ENCODE data around the gene SARNP. TPM values are rescaled to one million over a fixed set of nuclear protein-coding genes. Genes with fewer than 3 reads are reported as not detected.

The SARNP gene
- total RNA-seq, 5 donors from 2014 or later (not counting 1 experiment from before 2014, with no cell fraction given): 36.9 to 50.3 (median 46.8) TPM

DNA sequence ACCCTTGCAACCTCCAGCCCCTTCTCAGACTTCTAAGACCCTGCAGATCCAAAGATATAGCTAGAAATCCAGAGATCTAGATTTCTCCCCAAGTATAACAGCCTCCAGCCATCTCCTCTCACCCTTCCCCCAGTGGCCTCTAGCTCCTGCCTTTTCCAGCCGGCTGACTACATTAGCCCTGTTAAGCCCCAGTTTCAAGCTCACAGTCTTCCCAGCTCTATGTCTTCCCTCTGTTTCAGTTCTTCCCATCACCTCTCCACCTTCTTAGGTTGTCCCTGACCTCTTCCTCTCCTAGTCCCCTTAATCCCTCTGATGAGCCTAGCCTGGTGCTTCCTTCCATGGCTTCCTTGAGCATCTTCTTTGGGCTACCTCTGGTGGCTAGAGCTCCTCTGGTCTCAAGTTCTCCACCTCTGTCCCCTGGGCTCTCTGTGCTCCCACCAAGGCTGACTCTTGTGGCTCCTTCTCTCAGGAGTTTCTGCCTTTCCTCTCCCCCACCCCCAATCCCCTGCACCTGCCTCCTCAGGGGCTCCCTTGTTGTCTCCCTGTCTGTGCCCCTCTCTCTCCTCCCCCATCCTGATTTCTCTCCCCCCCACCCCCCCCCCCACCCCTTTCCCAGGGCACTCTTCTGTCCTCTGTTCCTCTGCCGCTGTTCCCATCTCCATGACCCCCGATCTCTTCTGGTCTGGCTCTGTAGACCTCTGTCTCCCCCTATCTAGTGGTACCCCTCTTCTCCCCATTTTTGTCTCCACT, 75.4 kb downstream of the SARNP start:
- H3K9me3 Mint-ChIP-seq: no peaks in the 10 kb centered on the region

DNA sequence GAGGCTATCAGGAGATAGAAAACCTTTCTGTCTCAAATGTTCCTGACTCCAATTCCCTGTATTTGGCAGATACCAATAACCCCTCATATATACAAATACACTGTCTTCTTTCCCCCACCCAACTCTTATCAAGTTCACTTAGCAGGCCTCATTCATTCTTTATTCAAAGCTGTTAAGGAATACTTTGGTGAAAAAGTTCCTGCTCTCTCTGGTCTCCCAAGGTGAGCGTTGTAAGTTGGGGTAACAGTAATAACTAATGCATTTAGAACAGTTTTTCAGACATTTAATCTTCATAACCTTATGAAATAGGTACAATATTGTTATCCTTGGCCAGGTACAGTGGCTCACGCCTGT, 78.5 kb downstream of the SARNP start:
- H3K9me3 Mint-ChIP-seq: no peaks in the 10 kb centered on the region
- no peaks in the 10 kb centered on the region for H3K36me3 Mint-ChIP-seq
- CTCF ChIA-PET: interaction anchor here (0.6 to 5.0 kb wide), 36 partner anchors 8 to 720 kb away, joined by 3 to 47 read pairs (median 5); partner anchors contain the start of genes ORMDL2 (in 2 of the 2), SARNP (in 2 of the 2), BLOC1S1 (in 1 of the 2) and CD63 (in 1 of the 2)
- H3K27me3 Mint-ChIP-seq: no peaks in the 10 kb centered on the region
- peaks cover 7 to 35% of the 10 kb centered on the region in 2 experiments for H3K4me1 ChIP-seq (ENCODE audit: control insufficient read depth in 1 of 2, extremely low read depth in 1 of 2, insufficient read depth in 2 of 2, low read length in 2 of 2)
- H3K27ac Mint-ChIP-seq: peak overlapping the region; percentile 92 to 97
- POLR2A ChIA-PET: interaction anchor here in 1 of 2 donors (0.6 kb wide), 1 partner anchor 902 kb away, joined by 12 read pairs; no protein-coding TSS in a partner anchor
- H3K4me3 ChIP-seq (ENCODE audit: control insufficient read depth in 1 of 2, extremely low read depth in 1 of 2, low read length in 1 of 2): peak overlapping the region; percentile 51 to 70
- ATAC-seq (replicated peaks in 1 of 4): no peak
- peaks cover 23 to 35% (median 35%) of the 10 kb centered on the region in 3 donors for H3K4me1 Mint-ChIP-seq
- no peaks in the 10 kb centered on the region for H3K36me3 ChIP-seq (ENCODE audit: control insufficient read depth in 2 of 2, extremely low read depth in 1 of 2, insufficient read depth in 1 of 2, low read length in 1 of 2)
- H3K27ac ChIP-seq (ENCODE audit: low read length): peak overlapping the region; percentile 26
- no peaks in the 10 kb centered on the region for H3K9me3 ChIP-seq
- peak overlapping the region; percentile 79 to 85 (median 85) for H3K4me3 Mint-ChIP-seq
- 86% methylated on average over 1 of the region's 2 CpGs for WGBS (ENCODE audit: insufficient coverage)
- H3K27me3 ChIP-seq (replicated peaks in 1 of 2; ENCODE audit: control insufficient read depth in 2 of 2, extremely low read depth in 1 of 2, insufficient read depth in 2 of 2, low read length in 1 of 2): no peaks in the 10 kb centered on the region
- DNase-seq: no peak

More for the DNA sequence above, 75.4 kb downstream of the SARNP start:
- ATAC-seq (replicated peaks in 1 of 4) (no peak), DNase-seq (no peak)
- peak overlapping the region in 1 of 2 donors; percentile 48 for H3K4me3 ChIP-seq (ENCODE audit: control insufficient read depth in 1 of 2, extremely low read depth in 1 of 2, low read length in 1 of 2)
- no peaks in the 10 kb centered on the region for H3K9me3 ChIP-seq
- no peaks in the 10 kb centered on the region for H3K27me3 Mint-ChIP-seq
- POLR2A ChIA-PET: no interaction called here
- H3K4me1 Mint-ChIP-seq: peaks cover 42 to 57% (median 52%) of the 10 kb centered on the region in 3 donors
- CTCF ChIA-PET: interaction anchor here in 1 of 2 donors (0.6 to 5.0 kb wide), 4 partner anchors 76 to 1575 kb away, joined by 3 to 28 read pairs (median 3); partner anchors contain the start of genes ORMDL2 and SARNP
- peaks cover 14 to 46% of the 10 kb centered on the region in 2 experiments for H3K4me1 ChIP-seq (ENCODE audit: control insufficient read depth in 1 of 2, extremely low read depth in 1 of 2, insufficient read depth in 2 of 2, low read length in 2 of 2)
- peak overlapping the region; percentile 62 to 78 for H3K27ac Mint-ChIP-seq
- WGBS (ENCODE audit: insufficient coverage): 56% methylated on average over 3 of the region's 3 CpGs
- no peaks in the 10 kb centered on the region for H3K27me3 ChIP-seq (replicated peaks in 1 of 2; ENCODE audit: control insufficient read depth in 2 of 2, extremely low read depth in 1 of 2, insufficient read depth in 2 of 2, low read length in 1 of 2)
- H3K27ac ChIP-seq (ENCODE audit: low read length): peak overlapping the region; percentile 52
- H3K36me3 ChIP-seq (ENCODE audit: control insufficient read depth in 2 of 2, extremely low read depth in 1 of 2, insufficient read depth in 1 of 2, low read length in 1 of 2): no peaks in the 10 kb centered on the region
- H3K4me3 Mint-ChIP-seq: peak overlapping the region; percentile 77 to 90 (median 79)
- no peaks in the 10 kb centered on the region for H3K36me3 Mint-ChIP-seq

DNA sequence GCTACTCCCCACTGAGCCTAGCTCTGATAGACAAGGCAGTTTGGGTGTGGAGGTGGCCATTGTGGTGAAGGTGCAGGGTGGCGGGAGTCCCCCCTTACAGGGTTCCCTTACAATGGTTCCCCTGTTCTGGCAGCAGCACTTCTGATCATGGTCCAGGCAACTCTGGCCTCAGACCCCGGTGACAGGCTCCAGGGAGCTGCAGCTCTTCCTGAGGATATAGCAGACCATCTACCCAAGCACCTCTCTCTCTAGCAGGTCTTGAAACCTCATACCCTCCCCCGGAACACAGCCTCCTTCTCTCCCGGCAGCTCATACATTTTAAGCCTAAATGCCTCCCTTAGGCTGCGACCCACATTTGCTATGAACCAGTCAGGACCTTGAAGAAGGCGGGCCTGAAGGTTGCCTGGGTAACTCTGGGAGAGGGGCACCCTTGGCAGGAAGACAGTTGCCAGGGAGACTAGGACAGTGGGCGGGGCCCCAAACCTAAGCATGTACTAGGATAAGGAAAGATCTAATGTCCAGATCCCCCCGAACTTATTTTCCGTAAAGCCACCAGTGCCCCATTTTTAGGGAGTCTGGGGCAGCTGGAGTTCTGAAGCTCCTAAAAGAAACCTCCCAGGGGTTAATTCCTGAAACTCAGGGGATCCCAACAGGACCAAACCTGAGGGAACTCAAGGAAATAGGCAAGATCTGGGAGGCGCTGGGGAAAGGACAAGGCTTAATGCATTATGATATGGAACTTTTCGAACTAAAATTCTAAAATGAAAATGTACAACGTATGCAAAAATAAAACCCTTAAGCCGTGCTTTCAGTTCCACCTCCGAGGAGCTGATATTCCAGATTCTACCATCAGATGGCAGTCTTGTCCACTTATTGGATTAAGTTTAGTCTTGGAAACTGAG, 79.2 kb downstream of the SARNP start:
- 2% methylated on average over 7 of the region's 14 CpGs for WGBS (ENCODE audit: insufficient coverage)
- Mint-ChIP-seq H3K36me3 (no peaks in the 10 kb centered on the region), H3K27ac (peak overlapping the region; percentile 92 to 97), H3K4me3 (peak overlapping the region; percentile 79 to 85 (median 85)), H3K9me3 (no peaks in the 10 kb centered on the region), H3K4me1 (peaks cover 22 to 33% (median 31%) of the 10 kb centered on the region in 3 donors), H3K27me3 (no peaks in the 10 kb centered on the region)
- peak; percentile 74 to 78 (median 76) for ATAC-seq (replicated peaks in 1 of 4)
- H3K27me3 ChIP-seq (replicated peaks in 1 of 2; ENCODE audit: control insufficient read depth in 2 of 2, extremely low read depth in 1 of 2, insufficient read depth in 2 of 2, low read length in 1 of 2): no peaks in the 10 kb centered on the region
- CTCF ChIA-PET: interaction anchor here (0.5 to 5.0 kb wide), 44 partner anchors 9 to 721 kb away, joined by 3 to 47 read pairs (median 5); partner anchors contain the start of genes BLOC1S1 (in 2 of the 2), ORMDL2 (in 2 of the 2), SARNP (in 2 of the 2) and CD63 (in 1 of the 2)
- DNase-seq: peak; percentile 47 to 92 (median 67)
- H3K4me3 ChIP-seq (ENCODE audit: control insufficient read depth in 1 of 2, extremely low read depth in 1 of 2, low read length in 1 of 2): peak overlapping the region; percentile 51 to 70
- H3K36me3 ChIP-seq (ENCODE audit: control insufficient read depth in 2 of 2, extremely low read depth in 1 of 2, insufficient read depth in 1 of 2, low read length in 1 of 2): no peaks in the 10 kb centered on the region
- peak overlapping the region; percentile 50 for H3K27ac ChIP-seq (ENCODE audit: low read length)
- H3K4me1 ChIP-seq (ENCODE audit: control insufficient read depth in 1 of 2, extremely low read depth in 1 of 2, insufficient read depth in 2 of 2, low read length in 2 of 2): peaks cover 6 to 29% of the 10 kb centered on the region in 2 experiments
- no peaks in the 10 kb centered on the region for H3K9me3 ChIP-seq
- POLR2A ChIA-PET: interaction anchor here (0.6 to 1.1 kb wide), 8 partner anchors 9 to 903 kb away, joined by 3 to 13 read pairs (median 4); partner anchors contain the start of gene BLOC1S1 (in 1 of the 2)

DNA sequence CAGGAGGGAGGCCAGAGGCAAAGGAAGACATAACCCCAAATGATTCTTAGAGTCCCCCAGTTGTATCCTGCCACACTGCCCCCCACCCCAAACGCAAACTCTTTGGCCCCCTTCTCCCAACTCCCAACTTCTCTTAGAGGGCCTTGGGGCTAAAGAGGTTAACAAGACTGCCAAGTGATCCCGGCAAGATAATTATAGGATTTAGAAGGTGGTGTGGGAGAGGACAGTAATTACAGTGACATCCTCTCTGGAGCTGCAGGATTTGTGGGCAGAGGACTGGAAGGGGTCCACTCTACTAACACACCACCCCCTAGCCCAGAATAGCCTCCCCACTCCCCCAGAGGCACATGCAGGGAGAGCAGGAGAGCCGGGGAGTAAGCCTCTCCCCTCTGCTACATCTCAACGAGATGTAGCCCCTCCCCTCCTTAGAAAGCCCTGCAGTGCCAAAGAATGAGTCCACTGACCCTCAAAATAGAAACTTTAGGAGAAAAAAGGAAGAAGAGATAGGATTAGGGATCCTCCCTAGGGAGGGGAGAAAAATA, 79.9 kb downstream of the SARNP start:
- no peak for ATAC-seq (replicated peaks in 1 of 4)
- WGBS (ENCODE audit: insufficient coverage): no CpG with 5 or more reads among the region's 4 CpGs

DNA sequence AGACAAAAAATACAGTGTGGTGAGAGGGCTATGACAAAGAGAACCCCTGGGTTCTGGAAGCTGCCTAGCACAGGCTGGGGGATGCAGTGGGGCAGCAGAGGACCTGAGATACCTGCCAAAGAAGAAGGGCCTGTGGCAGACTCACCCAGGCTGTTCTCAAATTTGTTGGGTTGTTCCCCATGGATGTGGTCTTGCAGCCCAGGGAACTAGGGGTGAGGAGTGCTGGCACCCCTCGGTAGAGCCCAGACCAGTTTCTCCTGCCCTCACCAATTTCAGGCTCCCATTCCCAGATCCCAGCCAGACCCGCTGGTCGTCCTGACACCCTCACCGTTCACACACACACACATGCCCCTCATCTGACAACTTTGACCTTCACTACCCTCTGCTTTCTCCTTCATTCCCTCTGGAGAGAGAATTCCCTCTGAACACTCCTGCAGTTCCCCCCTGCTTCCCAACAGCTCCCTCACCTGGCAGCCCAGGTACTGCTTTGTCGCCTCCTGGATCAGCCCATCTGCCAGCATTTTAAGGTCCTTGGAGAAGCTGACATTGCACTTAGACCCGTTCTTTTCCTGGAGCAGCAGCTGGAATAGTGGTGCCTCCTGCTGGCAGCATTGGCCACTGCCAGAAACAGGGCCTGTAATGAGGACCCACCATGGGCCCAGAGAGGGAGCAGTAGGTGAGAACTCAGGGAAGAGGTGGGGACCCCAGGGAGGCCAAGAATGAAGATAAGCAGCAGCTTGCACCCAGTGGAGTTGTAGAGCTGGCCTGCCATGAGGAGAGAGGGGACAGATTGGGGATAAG, 80.5 kb downstream of the SARNP start:
- ChIA-PET POLR2A (no interaction called here), CTCF (interaction anchor here (0.7 to 3.4 kb wide), 12 partner anchors 7 to 452 kb away, joined by 3 to 30 read pairs (median 4); partner anchors contain the start of genes CD63 (in 1 of the 2), DNAJC14 (in 1 of the 2), ORMDL2 (in 1 of the 2) and SARNP (in 1 of the 2))
- peaks cover 6 to 24% of the 10 kb centered on the region in 2 experiments for H3K4me1 ChIP-seq (ENCODE audit: control insufficient read depth in 1 of 2, extremely low read depth in 1 of 2, insufficient read depth in 2 of 2, low read length in 2 of 2)
- Mint-ChIP-seq H3K27ac (peak overlapping the region; percentile 92 to 97), H3K27me3 (no peaks in the 10 kb centered on the region), H3K4me1 (peaks cover 18 to 24% (median 23%) of the 10 kb centered on the region in 3 donors), H3K4me3 (peak overlapping the region; percentile 61 to 79 (median 70)), H3K9me3 (no peaks in the 10 kb centered on the region), H3K36me3 (no peaks in the 10 kb centered on the region)
- ATAC-seq (replicated peaks in 1 of 4) (peak; percentile 28 to 44 (median 39)), DNase-seq (peak in 24 of 35 experiments; percentile 12 to 70 (median 46))
- no peaks in the 10 kb centered on the region for H3K36me3 ChIP-seq (ENCODE audit: control insufficient read depth in 2 of 2, extremely low read depth in 1 of 2, insufficient read depth in 1 of 2, low read length in 1 of 2)
- H3K27ac ChIP-seq (ENCODE audit: low read length): no peak overlapping the region
- no peaks in the 10 kb centered on the region for H3K27me3 ChIP-seq (replicated peaks in 1 of 2; ENCODE audit: control insufficient read depth in 2 of 2, extremely low read depth in 1 of 2, insufficient read depth in 2 of 2, low read length in 1 of 2)
- H3K9me3 ChIP-seq: no peaks in the 10 kb centered on the region
- no peak overlapping the region for H3K4me3 ChIP-seq (ENCODE audit: control insufficient read depth in 1 of 2, extremely low read depth in 1 of 2, low read length in 1 of 2)
- WGBS (ENCODE audit: insufficient coverage): 70% methylated on average over 5 of the region's 6 CpGs

More for the DNA sequence above, 79.9 kb downstream of the SARNP start:
- Histone ChIP-seq H3K4me3 (ENCODE audit: control insufficient read depth in 1 of 2, extremely low read depth in 1 of 2, low read length in 1 of 2) (peak overlapping the region in 1 of 2 donors; percentile 51), H3K9me3 (no peaks in the 10 kb centered on the region), H3K4me1 (ENCODE audit: control insufficient read depth in 1 of 2, extremely low read depth in 1 of 2, insufficient read depth in 2 of 2, low read length in 2 of 2) (peaks cover 6 to 27% of the 10 kb centered on the region in 2 experiments), H3K27ac (ENCODE audit: low read length) (peak overlapping the region; percentile 50), H3K27me3 (replicated peaks in 1 of 2; ENCODE audit: control insufficient read depth in 2 of 2, extremely low read depth in 1 of 2, insufficient read depth in 2 of 2, low read length in 1 of 2) (no peaks in the 10 kb centered on the region), H3K36me3 (ENCODE audit: control insufficient read depth in 2 of 2, extremely low read depth in 1 of 2, insufficient read depth in 1 of 2, low read length in 1 of 2) (no peaks in the 10 kb centered on the region)
- no peak for DNase-seq
- POLR2A ChIA-PET: interaction anchor here in 1 of 2 donors (0.6 to 1.1 kb wide), 5 partner anchors 9 to 189 kb away, joined by 3 to 13 read pairs (median 4); partner anchors contain the start of gene BLOC1S1
- Mint-ChIP-seq H3K4me1 (peaks cover 20 to 30% (median 29%) of the 10 kb centered on the region in 3 donors), H3K9me3 (no peaks in the 10 kb centered on the region), H3K4me3 (peak overlapping the region; percentile 61 to 79 (median 70)), H3K27ac (peak overlapping the region; percentile 92 to 97), H3K36me3 (no peaks in the 10 kb centered on the region), H3K27me3 (no peaks in the 10 kb centered on the region)
- CTCF ChIA-PET: interaction anchor here (0.5 to 5.0 kb wide), 30 partner anchors 8 to 484 kb away, joined by 3 to 47 read pairs (median 6); partner anchors contain the start of genes BLOC1S1 (in 2 of the 2), ORMDL2 (in 2 of the 2), SARNP (in 2 of the 2) and CD63 (in 1 of the 2)

Measured in T-cell (primary cell).